GM13976 (cell line): ENCODE data around the gene TPRG1.

Experiments used
- DNase-seq: peaks from one replicate; pipeline ENCODE4 v3.0.0; 2012; ENCODE audit warnings: low spot score
- in situ Hi-C: fragments of 300-500 bp; cut with MboI; formaldehyde crosslinking; loops from one replicate; pipeline ENCODE4 v1.12.0; 2022; ENCODE audit warnings: low sequenced_read_pairs, mixed read lengths, inconsistent platforms; ENCODE audit not compliant: unreplicated experiment
- TF ChIP-seq, protein P1 (sequence below): IDR thresholded peaks from 2 replicates; pipeline ENCODE4 v1.5.1; 2012; ENCODE audit warnings: borderline replicate concordance, mild to moderate bottlenecking; ENCODE audit not compliant: insufficient read depth; ENCODE audit errors: extremely low read depth, missing control alignments, control extremely low read depth

The TPRG1 gene

DNA sequence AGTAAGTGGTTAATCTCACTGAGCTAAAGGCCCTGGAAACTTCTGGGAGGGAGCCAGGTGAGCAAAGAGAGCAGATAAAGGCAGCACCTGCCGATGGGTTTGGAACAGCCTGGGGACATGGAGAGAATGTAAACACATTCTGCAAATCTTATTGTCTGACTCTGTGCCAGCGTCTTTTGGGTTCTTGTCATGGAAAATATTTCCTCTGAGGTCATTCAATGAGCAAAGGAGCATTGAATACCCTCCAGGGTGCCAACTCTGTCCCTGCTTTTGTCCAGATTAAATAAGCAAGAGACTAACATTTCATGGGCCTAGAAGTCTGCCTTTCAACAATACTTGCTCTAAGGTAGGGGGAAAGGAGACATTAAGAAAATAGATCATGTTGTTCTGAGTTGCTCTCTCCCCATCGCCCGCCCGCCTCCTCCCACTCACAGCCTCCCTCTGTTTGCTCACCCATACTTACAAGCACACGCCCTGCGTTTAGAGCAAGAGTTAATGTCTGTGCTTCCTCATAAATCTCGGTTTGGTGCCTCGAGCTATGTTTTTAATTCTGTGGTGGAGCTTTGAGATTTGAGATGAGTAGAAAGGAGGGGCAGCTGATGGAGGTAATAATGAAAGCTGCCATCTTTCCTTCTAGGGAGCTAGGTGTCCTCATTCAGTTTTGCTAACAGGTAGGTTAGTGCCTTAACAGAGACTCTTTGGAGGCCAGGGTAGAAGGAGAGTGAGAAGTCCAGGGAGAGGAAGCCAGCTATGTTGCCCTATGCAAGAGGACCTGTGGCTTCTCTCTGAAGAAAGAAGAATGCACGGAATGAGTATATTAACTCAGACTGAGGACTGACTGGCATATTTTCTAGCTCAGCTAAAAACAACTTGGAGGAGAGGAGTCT lies 132.9 kb downstream of the TPRG1 start:
- TF ChIP-seq, protein P1, sequence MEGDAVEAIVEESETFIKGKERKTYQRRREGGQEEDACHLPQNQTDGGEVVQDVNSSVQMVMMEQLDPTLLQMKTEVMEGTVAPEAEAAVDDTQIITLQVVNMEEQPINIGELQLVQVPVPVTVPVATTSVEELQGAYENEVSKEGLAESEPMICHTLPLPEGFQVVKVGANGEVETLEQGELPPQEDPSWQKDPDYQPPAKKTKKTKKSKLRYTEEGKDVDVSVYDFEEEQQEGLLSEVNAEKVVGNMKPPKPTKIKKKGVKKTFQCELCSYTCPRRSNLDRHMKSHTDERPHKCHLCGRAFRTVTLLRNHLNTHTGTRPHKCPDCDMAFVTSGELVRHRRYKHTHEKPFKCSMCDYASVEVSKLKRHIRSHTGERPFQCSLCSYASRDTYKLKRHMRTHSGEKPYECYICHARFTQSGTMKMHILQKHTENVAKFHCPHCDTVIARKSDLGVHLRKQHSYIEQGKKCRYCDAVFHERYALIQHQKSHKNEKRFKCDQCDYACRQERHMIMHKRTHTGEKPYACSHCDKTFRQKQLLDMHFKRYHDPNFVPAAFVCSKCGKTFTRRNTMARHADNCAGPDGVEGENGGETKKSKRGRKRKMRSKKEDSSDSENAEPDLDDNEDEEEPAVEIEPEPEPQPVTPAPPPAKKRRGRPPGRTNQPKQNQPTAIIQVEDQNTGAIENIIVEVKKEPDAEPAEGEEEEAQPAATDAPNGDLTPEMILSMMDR: no peak
- DNase-seq: no peak
- in situ Hi-C loops: no loop called here

- in situ Hi-C loops: no loop called here
- peak; percentile 27 for DNase-seq
- TF ChIP-seq, protein P1: no peak
Observed at GRCh38 chr3:189305412-189305811, 133.6 kb downstream of the TPRG1 start.

DNA sequence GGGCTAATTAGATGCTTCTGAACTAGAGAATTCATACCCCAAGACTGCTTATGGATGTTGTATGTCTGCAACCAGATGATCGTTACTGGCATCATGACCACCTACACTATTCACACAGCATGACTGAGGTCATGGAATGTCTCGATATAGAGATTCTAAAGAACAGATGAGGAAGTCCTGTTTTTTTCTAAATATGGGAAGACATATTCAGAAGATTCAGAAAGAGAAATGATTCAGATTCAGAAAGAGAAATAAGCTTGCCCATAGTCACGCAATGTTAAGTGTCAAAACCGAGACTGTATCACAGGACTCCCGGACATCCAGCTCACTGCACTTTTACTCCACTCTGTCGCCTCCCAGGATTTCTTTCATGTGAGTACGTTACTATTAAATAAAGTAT lies 136.2 kb downstream of the TPRG1 start:
- TF ChIP-seq, protein P1: no peak
- no peak for DNase-seq
- in situ Hi-C loops: no loop called here

DNA sequence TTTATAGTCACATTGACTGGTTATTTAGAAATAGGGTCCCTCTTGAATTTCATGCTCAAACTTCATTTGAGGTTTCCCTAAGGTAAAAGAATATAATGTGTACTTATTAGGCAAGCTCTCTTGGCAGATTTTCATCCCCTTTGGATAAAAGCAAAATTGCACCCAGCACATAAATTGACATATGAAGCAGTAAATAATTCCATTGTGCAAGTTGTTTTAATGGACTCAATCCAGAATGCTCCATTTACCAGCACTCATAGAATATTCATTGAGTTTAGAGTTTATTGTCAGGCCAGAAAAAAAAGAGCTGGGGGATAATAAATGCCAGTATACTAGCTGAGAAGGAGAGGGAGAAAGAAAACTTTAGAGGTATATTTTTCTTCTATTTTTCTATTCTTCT lies 136.8 kb downstream of the TPRG1 start:
- in situ Hi-C loops: no loop called here
- TF ChIP-seq, protein P1: no peak
- no peak for DNase-seq

DNA sequence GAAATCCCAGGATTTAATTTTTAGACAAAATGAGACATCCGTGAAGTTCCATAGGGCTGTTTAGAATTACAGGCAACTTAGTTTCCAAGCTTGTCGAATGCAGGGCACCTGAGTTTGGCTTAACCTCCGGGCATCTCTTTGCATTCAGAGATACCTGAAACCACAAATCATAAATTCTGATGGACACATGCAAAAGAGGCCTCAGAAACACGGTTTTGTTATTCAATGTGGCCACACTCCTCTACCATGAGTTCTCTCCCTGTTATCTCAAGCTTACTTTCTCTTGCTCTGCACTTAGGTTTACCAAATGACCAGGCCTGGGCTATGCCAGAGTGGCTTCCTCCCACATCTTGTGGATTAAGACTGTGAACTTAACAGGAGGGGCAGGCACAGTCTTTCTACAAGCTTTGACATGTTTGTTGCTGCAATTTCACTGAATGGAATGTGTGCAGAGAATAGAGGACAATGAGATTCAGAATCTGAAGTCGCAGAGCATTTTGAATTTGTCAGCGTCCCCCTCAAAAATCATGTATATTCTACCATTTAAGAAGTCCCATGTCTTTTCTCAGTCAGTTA lies 137.7 kb downstream of the TPRG1 start:
- TF ChIP-seq, protein P1: no peak
- in situ Hi-C loops: no loop called here
- no peak for DNase-seq

GRCh38 chr3:189311521-189311920 lies 139.8 kb downstream of the TPRG1 start:
- in situ Hi-C loops: no loop called here
- TF ChIP-seq, protein P1: no peak
- DNase-seq: no peak
